GM19395 (cell line): ENCODE measurements around the gene GRIN2A.

Experiments used
- ATAC-seq: cut with Tn5 transposase; IDR thresholded peaks from one replicate; pipeline ENCODE4 v1.9.1; 2021; ENCODE audit warnings: mild to moderate bottlenecking, moderate library complexity; ENCODE audit not compliant: unreplicated experiment

Gene GRIN2A

DNA sequence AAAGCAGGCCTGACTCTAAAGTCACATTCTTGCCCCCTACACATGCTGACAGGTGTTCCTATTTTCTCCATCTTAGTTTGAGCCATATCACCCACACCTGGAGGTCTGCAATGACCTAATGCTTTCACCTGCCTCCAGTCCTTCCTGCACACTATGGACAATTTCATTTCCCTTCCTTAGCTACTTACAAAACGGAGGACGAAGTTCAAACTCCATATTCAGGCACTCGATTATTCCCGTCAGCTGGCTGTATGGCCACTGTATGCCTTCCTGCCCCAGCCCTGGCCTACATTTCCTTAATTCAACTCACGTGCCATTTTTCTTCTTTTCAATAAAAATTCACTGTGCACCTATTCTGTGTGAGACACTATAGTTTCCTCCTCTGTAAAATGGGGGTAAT, 44.9 kb downstream of the GRIN2A start:
- no peak for ATAC-seq

- no peak for ATAC-seq
Observed at GRCh38 chr16:10136916-10137315, 45.3 kb downstream of the GRIN2A start.

DNA sequence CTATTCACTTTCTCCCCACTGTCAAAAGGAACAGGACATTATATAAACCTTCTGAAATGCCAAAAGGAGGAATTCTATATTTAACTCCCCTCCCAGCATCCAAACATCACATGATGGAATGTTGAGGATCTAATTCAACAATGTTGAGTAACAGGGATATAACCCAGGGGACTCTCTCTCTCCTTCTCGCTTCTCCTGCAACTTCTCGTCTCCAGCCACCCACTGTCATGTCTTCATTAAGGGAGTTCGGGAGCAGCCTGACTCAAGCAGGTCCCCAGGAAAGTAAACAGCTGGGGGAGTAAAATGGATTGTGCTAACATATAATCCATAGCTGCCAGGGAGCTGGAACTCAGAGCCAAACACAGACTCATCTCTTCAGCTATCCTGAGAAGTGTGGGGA, 51.7 kb downstream of the GRIN2A start:
- ATAC-seq = no peak

DNA sequence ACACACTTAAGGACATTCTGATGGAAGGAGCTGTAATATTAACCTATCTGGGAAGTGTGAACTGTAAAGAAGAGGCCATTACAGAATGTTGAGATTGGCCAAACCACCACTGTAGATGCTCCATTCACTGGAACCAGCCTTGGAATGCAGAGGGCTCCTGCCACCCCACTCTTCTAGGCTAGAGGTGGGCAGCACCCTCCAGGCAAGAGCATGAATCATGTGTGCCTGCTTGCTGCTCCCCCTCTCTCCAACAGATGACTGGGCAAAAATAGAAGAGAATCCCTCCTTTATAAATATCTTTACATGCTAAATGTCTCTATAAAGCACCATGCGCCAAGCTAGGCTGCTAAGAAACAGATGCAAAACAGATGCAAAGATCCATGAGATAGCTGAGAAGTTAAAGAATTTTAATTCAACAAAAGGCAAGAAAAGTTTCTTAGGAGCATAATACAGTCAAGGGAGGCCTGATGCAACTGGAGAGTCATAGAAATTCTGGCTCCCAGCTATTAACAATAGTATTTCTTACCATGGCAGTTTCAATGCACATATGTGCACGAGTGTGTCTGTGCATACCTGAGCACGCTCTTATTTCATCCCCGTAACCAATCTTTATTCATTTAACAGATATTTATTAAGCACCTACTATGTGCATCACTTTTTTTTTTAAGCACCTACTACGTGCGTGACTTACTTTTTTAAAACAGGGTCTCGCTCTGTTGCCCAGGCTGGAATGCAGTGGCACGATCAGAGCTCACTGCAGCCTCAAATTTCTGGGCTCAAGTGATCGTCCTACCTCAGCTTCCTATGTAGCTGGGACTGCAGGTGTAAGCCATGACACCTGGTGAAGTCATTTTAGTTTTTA, 53.6 kb downstream of the GRIN2A start:
- ATAC-seq = no peak

GRCh38 chr16:10126686-10127085, 55.5 kb downstream of the GRIN2A start:
- ATAC-seq = no peak

GRCh38 chr16:10123141-10123540, 59.1 kb downstream of the GRIN2A start:
- ATAC-seq = no peak

- ATAC-seq = no peak
Observed at GRCh38 chr16:10122546-10122945, 59.7 kb downstream of the GRIN2A start.

- ATAC-seq = no peak
Observed at GRCh38 chr16:10121897-10122425, 60.3 kb downstream of the GRIN2A start.

DNA sequence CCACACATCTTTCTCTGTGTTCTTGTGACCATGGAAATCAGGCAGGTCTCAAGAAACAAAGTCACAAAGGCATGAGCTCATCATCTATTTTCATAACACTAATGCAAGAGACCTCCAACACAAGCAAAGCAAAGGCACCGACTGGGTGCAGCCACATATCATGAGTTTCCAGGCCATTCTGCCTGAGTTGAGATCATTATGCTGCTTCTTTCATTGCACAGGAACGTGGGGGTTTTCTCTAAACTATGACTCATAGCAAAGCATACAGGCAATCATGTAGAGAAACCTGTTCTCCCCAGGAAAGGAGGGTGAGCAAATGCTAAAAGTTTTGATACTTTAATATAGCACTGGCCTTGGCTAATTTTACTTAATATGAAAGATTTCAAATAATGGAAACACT, 60.7 kb downstream of the GRIN2A start:
- no peak for ATAC-seq

GRCh38 chr16:10120953-10121352, 61.3 kb downstream of the GRIN2A start:
- no peak for ATAC-seq

DNA sequence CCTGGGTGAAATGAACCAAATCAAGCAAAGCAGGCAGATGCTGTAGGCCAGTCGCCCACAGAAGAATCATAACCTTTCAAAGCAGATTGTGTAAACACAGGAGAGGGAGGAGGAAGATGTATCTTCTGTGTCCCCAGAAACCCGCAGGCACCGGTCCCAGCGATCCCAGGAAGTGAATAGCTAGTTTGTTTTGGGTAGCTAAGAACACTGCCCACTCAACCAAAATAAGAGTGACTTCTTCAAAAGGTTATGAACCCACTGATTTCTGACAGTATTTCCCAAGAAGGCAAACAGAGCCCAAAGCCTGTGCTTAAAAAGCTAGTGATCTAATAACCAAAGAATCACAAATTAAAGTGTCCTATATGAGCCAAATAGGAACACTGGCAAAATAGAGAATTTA, 67.8 kb downstream of the GRIN2A start:
- ATAC-seq = no peak

GRCh38 chr16:10113248-10113647, 69.0 kb downstream of the GRIN2A start:
- no peak for ATAC-seq

DNA sequence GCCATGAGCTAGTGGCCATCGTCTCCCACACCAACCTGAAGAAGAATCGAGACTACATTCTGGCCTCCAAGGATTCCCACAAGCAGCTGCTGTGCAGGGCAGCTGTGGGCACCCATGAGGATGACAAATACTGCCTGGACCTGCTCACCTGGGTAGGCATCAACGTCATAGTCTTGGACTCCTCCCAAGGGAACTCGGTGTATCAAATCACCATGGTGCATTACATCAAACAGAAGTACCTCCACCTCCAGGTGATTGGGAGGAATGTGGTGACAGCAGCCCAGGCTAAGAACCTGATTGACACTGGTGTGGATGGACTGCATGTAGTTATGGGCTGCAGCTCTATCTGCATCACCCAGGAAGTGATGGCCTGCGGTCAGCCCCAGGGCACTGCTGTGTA, 70.2 kb downstream of the GRIN2A start:
- no peak for ATAC-seq

DNA sequence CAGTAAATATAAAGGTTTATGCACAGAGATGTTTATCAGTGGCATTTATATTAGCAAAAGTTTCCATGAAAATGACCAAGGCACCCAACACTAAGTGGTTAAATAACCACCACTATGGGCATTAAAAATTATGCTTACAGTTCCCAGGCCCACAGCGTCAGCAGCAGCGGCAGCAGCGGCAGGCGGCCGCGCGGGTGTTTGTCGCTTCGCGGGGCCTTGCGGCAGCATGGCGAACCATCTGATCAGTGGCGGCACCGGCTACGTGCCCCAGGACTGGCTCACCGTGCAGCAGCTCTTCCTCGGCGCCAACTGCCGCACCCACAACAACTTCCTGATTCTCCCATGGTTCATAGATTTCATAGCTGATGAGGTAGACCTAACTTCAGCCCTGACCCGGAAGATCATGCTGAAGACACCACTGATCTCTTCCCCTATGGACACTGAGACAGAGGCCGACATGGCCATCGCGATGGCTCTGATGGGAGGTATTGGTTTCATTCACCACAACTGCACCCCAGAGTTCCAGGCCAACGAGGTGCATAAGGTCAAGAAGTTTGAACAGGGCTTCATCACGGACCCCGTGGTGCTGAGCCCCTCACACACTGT, 71.0 kb downstream of the GRIN2A start:
- no peak for ATAC-seq

- no peak for ATAC-seq
Observed at GRCh38 chr16:10110552-10110951, 71.7 kb downstream of the GRIN2A start.

- ATAC-seq = no peak
Observed at GRCh38 chr16:10107081-10107480, 75.1 kb downstream of the GRIN2A start.

GRCh38 chr16:10103700-10104099, 78.5 kb downstream of the GRIN2A start:
- no peak for ATAC-seq

DNA sequence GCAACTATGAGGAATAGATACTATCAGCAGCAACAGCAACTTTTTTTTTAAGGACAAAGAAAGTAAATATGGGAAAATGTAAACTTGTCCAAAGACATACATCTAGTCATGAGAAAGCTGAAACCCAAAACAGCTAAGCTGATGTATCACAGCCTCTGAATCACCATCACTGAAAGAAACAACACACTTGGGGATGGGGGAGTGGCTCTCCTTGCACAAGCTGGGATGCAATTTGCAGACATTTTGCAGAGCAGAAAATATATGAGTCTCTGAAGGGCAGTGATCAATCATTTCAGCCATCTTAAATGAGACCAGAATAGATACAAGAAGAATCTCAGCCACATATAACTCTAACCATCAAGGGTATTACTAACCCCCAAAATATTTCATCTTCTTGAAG, 79.1 kb downstream of the GRIN2A start:
- ATAC-seq = no peak

- ATAC-seq = no peak
Observed at GRCh38 chr16:10100829-10101228, 81.4 kb downstream of the GRIN2A start.

GRCh38 chr16:10098991-10099390, 83.2 kb downstream of the GRIN2A start:
- ATAC-seq = no peak

GRCh38 chr16:10097271-10097670, 85.0 kb downstream of the GRIN2A start:
- no peak for ATAC-seq

- ATAC-seq = no peak
Observed at GRCh38 chr16:10093576-10093975, 88.7 kb downstream of the GRIN2A start.
